ENCODE results near the gene NR2F1-AS1.

- TF ChIP-seq, protein P1, sequence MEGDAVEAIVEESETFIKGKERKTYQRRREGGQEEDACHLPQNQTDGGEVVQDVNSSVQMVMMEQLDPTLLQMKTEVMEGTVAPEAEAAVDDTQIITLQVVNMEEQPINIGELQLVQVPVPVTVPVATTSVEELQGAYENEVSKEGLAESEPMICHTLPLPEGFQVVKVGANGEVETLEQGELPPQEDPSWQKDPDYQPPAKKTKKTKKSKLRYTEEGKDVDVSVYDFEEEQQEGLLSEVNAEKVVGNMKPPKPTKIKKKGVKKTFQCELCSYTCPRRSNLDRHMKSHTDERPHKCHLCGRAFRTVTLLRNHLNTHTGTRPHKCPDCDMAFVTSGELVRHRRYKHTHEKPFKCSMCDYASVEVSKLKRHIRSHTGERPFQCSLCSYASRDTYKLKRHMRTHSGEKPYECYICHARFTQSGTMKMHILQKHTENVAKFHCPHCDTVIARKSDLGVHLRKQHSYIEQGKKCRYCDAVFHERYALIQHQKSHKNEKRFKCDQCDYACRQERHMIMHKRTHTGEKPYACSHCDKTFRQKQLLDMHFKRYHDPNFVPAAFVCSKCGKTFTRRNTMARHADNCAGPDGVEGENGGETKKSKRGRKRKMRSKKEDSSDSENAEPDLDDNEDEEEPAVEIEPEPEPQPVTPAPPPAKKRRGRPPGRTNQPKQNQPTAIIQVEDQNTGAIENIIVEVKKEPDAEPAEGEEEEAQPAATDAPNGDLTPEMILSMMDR (IDR thresholded peaks at IDR 0.05 in 4 of 5, conservative IDR thresholded peaks at IDR 0.05 in 1 of 5) = no peak
- no peak for TF ChIP-seq POLR2A (IDR thresholded peaks at IDR 0.05)
Observed at GRCh38 chr5:93545872-93546271, 35.1 kb downstream of the NR2F1-AS1 start.

Data from gastrocnemius medialis (tissue), 4 donors.